HepG2 (cell line): ENCODE data around the gene CPAMD8. TPM values are rescaled to one million over a fixed set of nuclear protein-coding genes. Genes with fewer than 3 reads are reported as not detected.

Experiments
- ATAC-seq: fragments of 200-7000 bp; cut with Tn5 transposase; 3 replicates; pipeline ENCODE4 v1.9.1; 2020; ENCODE audit warnings: mild to moderate bottlenecking, moderate library complexity
- BruUV-seq: library from RNA; stranded (reverse); fragments of 400-500 nt; replicated peaks from 2 replicates; lab custom pipeline; 2021; lab: Mats Ljungman, UMichigan
- CTCF ChIA-PET: fragments of 300-600 bp; formaldehyde crosslinking; extraction: SDS; loops from one replicate; lab custom pipeline; 2021; ENCODE audit warnings: low total read pairs, inconsistent platforms, low intra/inter-chr PET ratio; lab: Yijun Ruan, JAX
- POLR2A ChIA-PET: fragments of 350-600 bp; sonication (Branson Sonifier 250); formaldehyde crosslinking; loops from one replicate; lab custom pipeline; 2020; ENCODE audit warnings: antibody characterized with exemption, inconsistent platforms; lab: Yijun Ruan, JAX
- DNase-seq: peaks from one replicate; pipeline ENCODE4 v3.0.0-alpha.2; 2015; ENCODE audit warnings: low spot score
- FAIRE-seq: peaks from 3 replicates; lab custom pipeline; 2011; peaks lifted over from hg19 to GRCh38; lab: Jason Lieb, UNC
- H2AFZ ChIP-seq: one replicate; pipeline ENCODE4 v1.6.1; 2011; ENCODE audit warnings: low read length, inconsistent platforms
- H3K27ac ChIP-seq: fragments of 300-600 bp; 3 replicates; pipeline ENCODE4 v1.8.0; 2011; ENCODE audit warnings: mixed run types, mild to moderate bottlenecking, mixed read lengths, low read length, inconsistent platforms; ENCODE audit not compliant: insufficient read depth; ENCODE audit errors: extremely low read length
- H3K27me3 ChIP-seq, 2 experiments: fragments of 200-600 bp in 1 of 2; 2 replicates in 1 of 2; 3 replicates in 1 of 2; pipeline versions ENCODE4 v1.6.0 to v1.8.0; 2011; ENCODE audit warnings: low read length in 2 of 2, mild to moderate bottlenecking in 2 of 2, moderate library complexity in 2 of 2, inconsistent platforms in 1 of 2; ENCODE audit not compliant: insufficient read depth in 2 of 2, control insufficient read depth in 1 of 2
- H3K36me3 ChIP-seq, 2 experiments: fragments of 200-600 bp in 1 of 2; replicated peaks in 1 of 2; 2 replicates in 1 of 2; 3 replicates in 1 of 2; pipeline versions ENCODE4 v1.5.1 to v1.8.0; 2011; ENCODE audit warnings: low read length in 2 of 2, inconsistent platforms in 1 of 2; ENCODE audit not compliant: insufficient read depth in 2 of 2, control insufficient read depth in 1 of 2
- H3K4me1 ChIP-seq: 2 replicates; pipeline ENCODE4 v1.5.1; 2012; ENCODE audit warnings: low read length, inconsistent platforms; ENCODE audit not compliant: insufficient read depth
- H3K4me2 ChIP-seq: 2 replicates; pipeline ENCODE4 v1.6.0; 2011; ENCODE audit warnings: low read depth, low read length, inconsistent platforms
- H3K4me3 ChIP-seq, 3 experiments: fragments of 200-600 bp in 1 of 3; sonication (generic), shearing (Covaris generic) in 1 of 3; replicated peaks in 1 of 3; 2 replicates each; pipeline ENCODE4 v1.5.1; 2011 to 2016; ENCODE audit warnings: low read length in 3 of 3, inconsistent platforms in 2 of 3, low read depth in 2 of 3, mild to moderate bottlenecking in 2 of 3, control low read depth in 1 of 3, mixed read lengths in 1 of 3; ENCODE audit not compliant: insufficient read depth in 1 of 3
- H3K79me2 ChIP-seq: one replicate; pipeline ENCODE4 v1.6.1; 2011; ENCODE audit warnings: low read length, inconsistent platforms; ENCODE audit not compliant: insufficient read depth
- H3K9ac ChIP-seq: 2 replicates; pipeline ENCODE4 v1.6.0; 2011; ENCODE audit warnings: mild to moderate bottlenecking, low read depth, low read length, inconsistent platforms; ENCODE audit not compliant: insufficient read depth
- H3K9me3 ChIP-seq: 2 replicates; pipeline ENCODE4 v1.5.1; 2012; ENCODE audit warnings: mild to moderate bottlenecking, low read length
- H4K20me1 ChIP-seq: 2 replicates; pipeline ENCODE4 v1.6.0; 2011; ENCODE audit warnings: inconsistent platforms, mild to moderate bottlenecking, low read length, moderate library complexity; ENCODE audit not compliant: insufficient read depth
- MTA1 ChIP-seq: sonication (generic); formaldehyde crosslinking; IDR thresholded peaks from 2 replicates; pipeline ENCODE4 v1.4.0; 2020; ENCODE audit warnings: missing genetic modification reagents, mild to moderate bottlenecking, borderline replicate concordance
- PRPF4 ChIP-seq: fragments of 200-400 bp; formaldehyde crosslinking; IDR thresholded peaks from 2 replicates; pipeline ENCODE4 v1.6.1; 2016; ENCODE audit warnings: low read length, low read depth; ENCODE audit not compliant: poor library complexity, severe bottlenecking
- SP2 ChIP-seq: sonication (generic); formaldehyde crosslinking; IDR thresholded peaks from 2 replicates; pipeline ENCODE4 v1.5.1; 2020; ENCODE audit warnings: mild to moderate bottlenecking, missing genetic modification reagents
- ZFP36 ChIP-seq: fragments of 150-350 bp; IDR thresholded peaks from 2 replicates; pipeline ENCODE4 v1.6.1; 2018; ENCODE audit warnings: borderline replicate concordance, low read length, low read depth; ENCODE audit not compliant: partially characterized antibody
- ZSCAN30 ChIP-seq: sonication (generic); formaldehyde crosslinking; IDR thresholded peaks from 2 replicates; pipeline ENCODE4 v1.5.0; 2020; ENCODE audit warnings: mild to moderate bottlenecking, missing genetic modification reagents
- ZZZ3 ChIP-seq: sonication (generic); formaldehyde crosslinking; IDR thresholded peaks from 2 replicates; pipeline ENCODE4 v1.4.0; 2020; ENCODE audit warnings: missing genetic modification reagents, mild to moderate bottlenecking, borderline replicate concordance
- WGBS: methylation state at CpG from one replicate; pipeline ENCODE4 v1.1.6; 2017; ENCODE audit warnings: low lambda C conversion rate; 5-methylcytosine and 5-hydroxymethylcytosine counted together
- in situ Hi-C: cut with HindIII; loops from 2 replicates; pipeline ENCODE4 v1.10.0; 2017; ENCODE audit warnings: low pct_unique_long_range_greater_than_20kb; ENCODE audit not compliant: extremely low pct_ligation_motif_present
- intact Hi-C: fragments of 100-400 bp; cut with micrococcal nuclease; formaldehyde crosslinking; loops from one replicate; pipeline ENCODE4 v1.10.0; 2022; ENCODE audit not compliant: unreplicated experiment
- polyA plus RNA-seq, 8 experiments: library from polyadenylated mRNA; depleted of rRNA in 3 of 8; stranded (reverse) in 7 of 8; unstranded in 1 of 8; fragments of >200 nt; fragmentation: Illumina TruSeq in 4 of 8; extraction: Trizol in 4 of 8; gene quantifications; 2 replicates each; pipeline versions ENCODE4 v1.2.1 to v1.2.3, GENCODE V29; 2011 to 2016; ENCODE audit warnings: low read depth in 4 of 8, missing spikeins in 1 of 8, mixed read lengths in 1 of 8; ENCODE audit not compliant: insufficient read depth in 1 of 8
- total RNA-seq, 5 experiments: library from RNA; depleted of rRNA; stranded (reverse); fragments of >200 nt; fragmentation: Illumina TruSeq; extraction: Trizol; gene quantifications; 2 replicates each; pipeline ENCODE4 v1.2.3, GENCODE V29; 2016; ENCODE audit warnings: low read depth in 1 of 5
- TF ChIP-seq, protein P1 (sequence below): sonication (generic); formaldehyde crosslinking; IDR thresholded peaks from 2 replicates; pipeline ENCODE4 v1.4.0; 2020; ENCODE audit warnings: missing genetic modification reagents
- TF ChIP-seq, protein P2 (sequence below): sonication (generic); formaldehyde crosslinking; IDR thresholded peaks from 2 replicates; pipeline ENCODE4 v1.5.1; 2020; ENCODE audit warnings: mild to moderate bottlenecking, missing genetic modification reagents, moderate library complexity
- TF ChIP-seq, protein P3 (sequence below): sonication (generic); formaldehyde crosslinking; IDR thresholded peaks from 2 replicates; pipeline ENCODE4 v1.5.1; 2020; ENCODE audit warnings: mild to moderate bottlenecking, missing genetic modification reagents, borderline replicate concordance
- TF ChIP-seq, protein P4 (sequence below): sonication (generic); formaldehyde crosslinking; IDR thresholded peaks from 2 replicates; pipeline ENCODE4 v1.5.1; 2020; ENCODE audit warnings: mild to moderate bottlenecking, missing genetic modification reagents

The CPAMD8 gene
- total and polyA plus RNA-seq, 2 of the 13 experiments (the other 11 are each of a cell fraction or from before 2014, with no cell fraction given), result 0.29 to 0.34 TPM

DNA sequence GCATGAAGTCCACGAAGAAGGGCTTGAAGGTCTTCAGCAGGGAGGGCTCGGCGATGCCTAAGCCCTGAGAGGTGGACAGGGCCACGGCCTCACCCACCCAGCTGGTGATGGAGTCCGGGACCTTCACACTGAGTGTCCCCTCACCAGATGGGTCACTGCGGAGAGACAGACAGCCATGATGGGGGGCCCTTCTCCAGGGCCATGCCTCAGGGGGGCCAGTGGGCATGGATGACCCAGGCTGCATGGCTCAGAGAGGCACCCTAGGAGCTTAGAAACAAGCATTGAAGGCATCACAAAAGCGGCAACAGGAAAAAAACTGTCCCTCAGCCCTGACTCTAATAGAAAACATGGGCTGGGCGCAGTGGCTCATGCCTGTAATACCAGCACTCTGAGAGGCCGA is 74.6 kb downstream of the CPAMD8 start:
- H3K9ac ChIP-seq, result no peak overlapping the region
- CTCF ChIA-PET, result no interaction called here
- in situ Hi-C loops (no loop called here), intact Hi-C loops (no loop called here)
- no peaks in the 10 kb centered on the region for H3K79me2 ChIP-seq
- no peaks in the 10 kb centered on the region for H3K36me3 ChIP-seq
- 44% methylated on average over 2 of the region's 9 CpGs for WGBS
- no peak overlapping the region for H3K27ac ChIP-seq
- TF ChIP-seq, protein P1, sequence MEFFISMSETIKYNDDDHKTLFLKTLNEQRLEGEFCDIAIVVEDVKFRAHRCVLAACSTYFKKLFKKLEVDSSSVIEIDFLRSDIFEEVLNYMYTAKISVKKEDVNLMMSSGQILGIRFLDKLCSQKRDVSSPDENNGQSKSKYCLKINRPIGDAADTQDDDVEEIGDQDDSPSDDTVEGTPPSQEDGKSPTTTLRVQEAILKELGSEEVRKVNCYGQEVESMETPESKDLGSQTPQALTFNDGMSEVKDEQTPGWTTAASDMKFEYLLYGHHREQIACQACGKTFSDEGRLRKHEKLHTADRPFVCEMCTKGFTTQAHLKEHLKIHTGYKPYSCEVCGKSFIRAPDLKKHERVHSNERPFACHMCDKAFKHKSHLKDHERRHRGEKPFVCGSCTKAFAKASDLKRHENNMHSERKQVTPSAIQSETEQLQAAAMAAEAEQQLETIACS (CRISPR knock-in tag), result no peak
- TF ChIP-seq ZZZ3 (CRISPR knock-in tag) (no peak), MTA1 (no peak), SP2 (CRISPR knock-in tag) (no peak)
- TF ChIP-seq, protein P2, sequence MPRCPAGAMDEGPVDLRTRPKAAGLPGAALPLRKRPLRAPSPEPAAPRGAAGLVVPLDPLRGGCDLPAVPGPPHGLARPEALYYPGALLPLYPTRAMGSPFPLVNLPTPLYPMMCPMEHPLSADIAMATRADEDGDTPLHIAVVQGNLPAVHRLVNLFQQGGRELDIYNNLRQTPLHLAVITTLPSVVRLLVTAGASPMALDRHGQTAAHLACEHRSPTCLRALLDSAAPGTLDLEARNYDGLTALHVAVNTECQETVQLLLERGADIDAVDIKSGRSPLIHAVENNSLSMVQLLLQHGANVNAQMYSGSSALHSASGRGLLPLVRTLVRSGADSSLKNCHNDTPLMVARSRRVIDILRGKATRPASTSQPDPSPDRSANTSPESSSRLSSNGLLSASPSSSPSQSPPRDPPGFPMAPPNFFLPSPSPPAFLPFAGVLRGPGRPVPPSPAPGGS (CRISPR knock-in tag), result no peak
- no peak for ATAC-seq
- H4K20me1 ChIP-seq, result no peaks in the 10 kb centered on the region
- no peak overlapping the region for H3K4me3 ChIP-seq
- no peak overlapping the region for H3K4me2 ChIP-seq
- H2AFZ ChIP-seq, result no peak overlapping the region
- no peak for FAIRE-seq
- H3K27me3 ChIP-seq, result peaks cover 2 to 13% of the 10 kb centered on the region in 2 experiments; a peak in 4 of 5 replicates
- DNase-seq, result no peak
- H3K4me1 ChIP-seq, result no peaks in the 10 kb centered on the region
- POLR2A ChIA-PET, result no interaction called here
- no peaks in the 10 kb centered on the region for H3K9me3 ChIP-seq
- BruUV-seq, result no TSS peak

DNA sequence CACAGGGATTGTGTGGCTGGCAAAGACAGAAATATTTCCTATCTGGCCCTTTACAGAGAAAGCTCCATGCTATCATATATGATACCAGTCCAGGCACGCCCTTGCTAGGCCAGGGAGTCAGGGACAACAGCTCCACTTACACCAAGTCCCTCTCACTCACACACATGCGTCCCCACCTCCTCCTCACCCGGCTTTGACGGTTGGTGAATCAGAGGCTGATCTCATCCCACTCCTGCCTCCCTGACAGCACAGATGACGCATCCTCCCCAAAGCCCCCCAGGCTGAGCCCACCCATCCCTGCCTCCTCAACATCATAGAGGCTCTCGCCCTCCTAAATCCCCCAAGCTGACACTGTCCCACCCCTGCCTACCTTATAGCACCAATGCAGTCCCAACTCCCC is 75.1 kb downstream of the CPAMD8 start:
- Histone ChIP-seq H3K27me3 (peaks cover 2 to 12% of the 10 kb centered on the region in 2 experiments; a peak in 4 of 5 replicates), H3K4me3 (no peak overlapping the region), H3K27ac (no peak overlapping the region), H3K9me3 (no peaks in the 10 kb centered on the region), H3K79me2 (no peaks in the 10 kb centered on the region), H3K9ac (no peak overlapping the region), H3K36me3 (no peaks in the 10 kb centered on the region), H3K4me1 (no peaks in the 10 kb centered on the region), H2AFZ (no peak overlapping the region), H4K20me1 (no peaks in the 10 kb centered on the region), H3K4me2 (no peak overlapping the region)
- CTCF ChIA-PET, result no interaction called here
- no TSS peak for BruUV-seq
- in situ Hi-C loops (no loop called here), intact Hi-C loops (no loop called here)
- no peak for FAIRE-seq
- POLR2A ChIA-PET, result no interaction called here
- ATAC-seq, result no peak
- DNase-seq, result no peak
- WGBS, result 12% methylated on average over 5 of the region's 6 CpGs
- TF ChIP-seq ZSCAN30 (CRISPR knock-in tag), result no peak
- TF ChIP-seq ZFP36, result no peak
- TF ChIP-seq PRPF4, result no peak
- TF ChIP-seq, protein P3, sequence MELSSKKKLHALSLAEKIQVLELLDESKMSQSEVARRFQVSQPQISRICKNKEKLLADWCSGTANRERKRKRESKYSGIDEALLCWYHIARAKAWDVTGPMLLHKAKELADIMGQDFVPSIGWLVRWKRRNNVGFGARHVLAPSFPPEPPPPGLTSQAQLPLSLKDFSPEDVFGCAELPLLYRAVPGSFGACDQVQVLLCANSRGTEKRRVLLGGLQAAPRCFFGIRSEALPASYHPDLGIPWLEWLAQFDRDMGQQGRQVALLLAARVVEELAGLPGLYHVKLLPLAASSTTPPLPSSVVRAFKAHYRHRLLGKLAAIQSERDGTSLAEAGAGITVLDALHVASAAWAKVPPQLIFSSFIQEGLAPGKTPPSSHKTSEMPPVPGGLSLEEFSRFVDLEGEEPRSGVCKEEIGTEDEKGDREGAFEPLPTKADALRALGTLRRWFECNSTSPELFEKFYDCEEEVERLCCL, result no peak
- TF ChIP-seq, protein P4, sequence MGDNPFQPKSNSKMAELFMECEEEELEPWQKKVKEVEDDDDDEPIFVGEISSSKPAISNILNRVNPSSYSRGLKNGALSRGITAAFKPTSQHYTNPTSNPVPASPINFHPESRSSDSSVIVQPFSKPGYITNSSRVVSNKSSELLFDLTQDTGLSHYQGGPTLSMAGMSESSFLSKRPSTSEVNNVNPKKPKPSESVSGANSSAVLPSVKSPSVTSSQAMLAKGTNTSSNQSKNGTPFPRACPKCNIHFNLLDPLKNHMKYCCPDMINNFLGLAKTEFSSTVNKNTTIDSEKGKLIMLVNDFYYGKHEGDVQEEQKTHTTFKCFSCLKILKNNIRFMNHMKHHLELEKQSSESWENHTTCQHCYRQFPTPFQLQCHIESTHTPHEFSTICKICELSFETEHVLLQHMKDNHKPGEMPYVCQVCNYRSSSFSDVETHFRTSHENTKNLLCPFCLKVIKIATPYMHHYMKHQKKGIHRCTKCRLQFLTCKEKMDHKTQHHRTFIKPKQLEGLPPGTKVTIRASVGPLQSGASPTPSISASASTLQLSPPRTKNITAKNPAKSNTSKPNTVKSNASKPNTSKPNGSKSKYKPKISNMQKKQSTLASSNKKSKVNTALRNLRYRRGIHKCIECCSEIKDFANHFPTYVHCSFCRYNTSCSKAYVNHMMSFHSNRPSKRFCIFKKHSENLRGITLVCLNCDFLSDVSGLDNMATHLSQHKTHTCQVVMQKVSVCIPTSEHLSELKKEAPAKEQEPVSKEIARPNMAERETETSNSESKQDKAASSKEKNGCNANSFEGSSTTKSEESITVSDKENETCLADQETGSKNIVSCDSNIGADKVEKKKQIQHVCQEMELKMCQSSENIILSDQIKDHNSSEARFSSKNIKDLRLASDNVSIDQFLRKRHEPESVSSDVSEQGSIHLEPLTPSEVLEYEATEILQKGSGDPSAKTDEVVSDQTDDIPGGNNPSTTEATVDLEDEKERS (CRISPR knock-in tag), result no peak
